ENCODE results near the gene TBC1D4.

The TBC1D4 gene

GRCh38 chr13:75482070-75482819, at the start of gene TBC1D4:
Gene TBC1D4, minus strand, starts transcription at chr13:75482169. Its CDS starts 402 bp downstream, at chr13:75481767.
- DNase-seq (ENCODE audit: low spot score), result peak; percentile 49

GRCh38 chr13:75530549-75530961, 48.6 kb upstream of the TBC1D4 start:
- DNase-seq (ENCODE audit: low spot score), result no peak

GRCh38 chr13:75521956-75522355, 40.0 kb upstream of the TBC1D4 start:
- no peak for DNase-seq (ENCODE audit: low spot score)

GRCh38 chr13:75518439-75519088, 36.6 kb upstream of the TBC1D4 start:
- DNase-seq (ENCODE audit: low spot score), result no peak

- no peak for DNase-seq (ENCODE audit: low spot score)
These were observed 32.4 kb upstream of the TBC1D4 start for GRCh38 chr13:75514080-75514995.

- no peak for DNase-seq (ENCODE audit: low spot score)
These were observed 31.3 kb upstream of the TBC1D4 start for GRCh38 chr13:75513271-75513670.

GRCh38 chr13:75512253-75512652, 30.3 kb upstream of the TBC1D4 start:
- DNase-seq (ENCODE audit: low spot score), result no peak

- DNase-seq (ENCODE audit: low spot score), result no peak
These were observed 29.2 kb upstream of the TBC1D4 start for GRCh38 chr13:75511051-75511625.

GRCh38 chr13:75508002-75508548, 26.1 kb upstream of the TBC1D4 start:
- DNase-seq (ENCODE audit: low spot score), result no peak

- no peak for DNase-seq (ENCODE audit: low spot score)
These were observed 25.3 kb upstream of the TBC1D4 start for GRCh38 chr13:75507027-75508001.

- no peak for DNase-seq (ENCODE audit: low spot score)
These were observed 24.0 kb upstream of the TBC1D4 start for GRCh38 chr13:75506018-75506417.

GRCh38 chr13:75505327-75505726, 23.4 kb upstream of the TBC1D4 start:
- DNase-seq (ENCODE audit: low spot score), result no peak

- no peak for DNase-seq (ENCODE audit: low spot score)
These were observed 14.0 kb upstream of the TBC1D4 start for GRCh38 chr13:75495938-75496337.

GRCh38 chr13:75494491-75494890, 12.5 kb upstream of the TBC1D4 start:
- DNase-seq (ENCODE audit: low spot score), result no peak

GRCh38 chr13:75493156-75493555, 11.2 kb upstream of the TBC1D4 start:
- DNase-seq (ENCODE audit: low spot score), result no peak

- no peak for DNase-seq (ENCODE audit: low spot score)
These were observed 10.4 kb upstream of the TBC1D4 start for GRCh38 chr13:75492389-75492788.

- no peak for DNase-seq (ENCODE audit: low spot score)
These were observed 9.4 kb upstream of the TBC1D4 start for GRCh38 chr13:75491376-75491775.

GRCh38 chr13:75489502-75490263, 7.7 kb upstream of the TBC1D4 start:
- DNase-seq (ENCODE audit: low spot score), result peak; percentile 15

- DNase-seq (ENCODE audit: low spot score), result no peak
These were observed 4.4 kb upstream of the TBC1D4 start for GRCh38 chr13:75486146-75487062.

All from CD4-positive, alpha-beta T cell treated with Interleukin-2 at 100 ng/mL for 4 hours (primary cell).